GDM1 (cell line): ENCODE results near the gene TPSD1.
"Not testable (repeated sequence)": the region's sequence is repeated elsewhere in the genome, so short reads cannot be mapped to it uniquely, and the experiment has no call there.

Experiments
- DNase-seq: peaks from one replicate; lab custom pipeline; 2025; lab: John Stamatoyannopoulos, UW

TPSD1 gene

DNA sequence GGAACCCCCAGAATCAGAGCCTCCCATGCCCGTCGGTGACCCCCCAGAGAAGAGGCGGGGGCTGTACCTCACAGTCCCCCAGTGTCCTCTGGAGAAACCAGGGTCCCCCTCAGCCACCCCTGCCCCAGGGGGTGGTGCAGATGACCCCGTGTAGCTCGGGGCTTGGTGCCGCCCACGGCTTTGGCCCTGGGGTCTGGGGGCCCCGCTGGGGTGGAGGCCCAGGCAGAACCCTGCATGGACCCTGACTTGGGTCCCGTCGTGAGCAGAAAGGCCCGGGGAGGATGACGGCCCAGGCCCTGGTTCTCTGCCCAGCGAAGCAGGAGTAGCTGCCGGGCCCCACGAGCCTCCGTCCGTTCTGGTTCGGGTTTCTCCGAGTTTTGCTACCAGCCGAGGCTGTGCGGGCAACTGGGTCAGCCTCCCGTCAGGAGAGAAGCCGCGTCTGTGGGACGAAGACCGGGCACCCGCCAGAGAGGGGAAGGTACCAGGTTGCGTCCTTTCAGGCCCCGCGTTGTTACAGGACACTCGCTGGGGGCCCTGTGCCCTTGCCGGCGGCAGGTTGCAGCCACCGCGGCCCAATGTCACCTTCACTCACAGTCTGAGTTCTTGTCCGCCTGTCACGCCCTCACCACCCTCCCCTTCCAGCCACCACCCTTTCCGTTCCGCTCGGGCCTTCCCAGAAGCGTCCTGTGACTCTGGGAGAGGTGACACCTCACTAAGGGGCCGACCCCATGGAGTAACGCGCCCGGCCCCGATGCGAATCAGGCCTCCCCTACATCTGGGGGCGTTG lies 34.8 kb upstream of the TPSD1 start:
- DNase-seq = no peak

DNA sequence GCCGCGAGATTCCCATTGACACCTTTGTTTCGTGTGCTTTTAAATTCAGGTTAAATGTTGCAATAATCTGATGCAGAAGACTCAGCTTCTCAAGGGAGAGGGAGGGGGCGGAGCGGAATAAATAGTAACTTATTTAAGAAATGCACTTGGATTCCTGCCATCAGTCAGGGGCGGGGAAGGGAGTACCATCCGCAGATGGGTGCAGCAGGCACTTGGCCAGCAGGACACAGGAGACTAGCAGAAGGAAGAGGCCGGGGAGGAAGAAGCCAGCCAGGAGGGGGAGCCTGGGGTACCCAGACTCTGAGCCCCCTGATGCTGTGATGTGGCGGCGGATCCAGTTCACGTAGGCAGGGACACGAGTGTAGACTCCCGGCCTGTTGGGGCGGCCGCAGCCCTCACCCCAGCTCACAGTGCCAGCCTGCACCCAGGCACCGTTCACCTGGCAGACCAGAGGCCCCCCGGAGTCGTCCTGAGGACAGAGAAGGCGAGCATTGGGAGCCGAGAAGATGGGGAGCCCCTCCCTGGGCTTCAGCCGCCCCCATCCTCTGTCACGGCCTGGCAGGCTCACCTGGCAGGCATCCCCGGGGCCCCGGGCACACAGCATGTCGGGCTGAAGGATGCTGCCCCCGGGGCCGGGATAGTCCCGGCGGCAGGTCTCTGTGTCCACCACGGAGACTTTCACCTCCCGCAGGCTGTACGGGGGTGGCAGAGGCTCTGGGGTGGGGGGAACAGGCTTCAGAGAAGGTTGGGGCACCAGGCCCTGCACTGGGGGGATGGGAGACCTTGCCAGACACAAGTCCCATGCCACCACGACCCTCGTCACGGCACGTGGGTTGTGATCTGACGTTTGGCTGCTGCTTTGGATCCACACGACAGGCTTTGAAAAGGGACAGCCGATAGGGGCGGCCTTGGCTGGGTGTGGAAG lies 34.0 kb upstream of the TPSD1 start:
- DNase-seq = no peak

DNA sequence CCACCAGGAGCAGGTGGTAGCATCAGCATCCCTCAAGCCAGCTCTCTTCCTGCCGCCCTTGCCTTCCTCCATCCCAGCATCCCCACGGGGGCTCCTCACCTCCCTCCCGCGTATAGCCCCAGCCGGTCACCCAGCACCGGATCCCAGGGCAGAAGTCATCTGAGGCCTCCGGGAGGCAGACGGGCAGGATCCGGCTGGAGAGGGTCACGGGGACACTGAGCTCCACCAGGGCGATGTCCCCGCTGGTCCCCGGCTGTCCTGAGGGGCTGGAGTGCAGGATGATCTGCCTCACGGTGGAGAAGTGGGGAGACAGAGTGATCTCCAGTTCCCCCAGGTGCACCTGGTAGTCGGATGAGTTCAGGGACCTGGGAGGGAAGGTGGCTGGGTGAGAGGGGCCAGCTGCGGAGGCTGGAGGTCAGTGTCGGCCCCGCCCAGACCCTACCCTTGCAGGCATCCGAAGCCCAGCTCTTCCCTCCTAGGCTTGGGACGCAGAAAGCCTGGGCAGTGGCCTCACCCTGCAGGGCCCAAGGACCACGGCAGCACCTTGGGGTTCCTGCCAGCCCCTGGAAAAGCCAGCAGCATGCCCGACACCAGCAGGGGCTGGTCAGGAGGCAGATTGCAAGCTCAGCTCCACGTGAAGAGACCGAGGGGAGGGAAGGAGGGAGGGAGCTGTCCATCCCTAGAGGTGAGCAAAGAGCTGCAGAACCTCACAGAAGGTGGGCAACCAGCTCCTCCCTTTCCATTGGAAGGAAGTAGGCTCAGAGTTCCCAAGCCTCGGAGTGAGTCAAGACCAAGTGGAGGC lies 33.1 kb upstream of the TPSD1 start:
- no peak for DNase-seq

DNA sequence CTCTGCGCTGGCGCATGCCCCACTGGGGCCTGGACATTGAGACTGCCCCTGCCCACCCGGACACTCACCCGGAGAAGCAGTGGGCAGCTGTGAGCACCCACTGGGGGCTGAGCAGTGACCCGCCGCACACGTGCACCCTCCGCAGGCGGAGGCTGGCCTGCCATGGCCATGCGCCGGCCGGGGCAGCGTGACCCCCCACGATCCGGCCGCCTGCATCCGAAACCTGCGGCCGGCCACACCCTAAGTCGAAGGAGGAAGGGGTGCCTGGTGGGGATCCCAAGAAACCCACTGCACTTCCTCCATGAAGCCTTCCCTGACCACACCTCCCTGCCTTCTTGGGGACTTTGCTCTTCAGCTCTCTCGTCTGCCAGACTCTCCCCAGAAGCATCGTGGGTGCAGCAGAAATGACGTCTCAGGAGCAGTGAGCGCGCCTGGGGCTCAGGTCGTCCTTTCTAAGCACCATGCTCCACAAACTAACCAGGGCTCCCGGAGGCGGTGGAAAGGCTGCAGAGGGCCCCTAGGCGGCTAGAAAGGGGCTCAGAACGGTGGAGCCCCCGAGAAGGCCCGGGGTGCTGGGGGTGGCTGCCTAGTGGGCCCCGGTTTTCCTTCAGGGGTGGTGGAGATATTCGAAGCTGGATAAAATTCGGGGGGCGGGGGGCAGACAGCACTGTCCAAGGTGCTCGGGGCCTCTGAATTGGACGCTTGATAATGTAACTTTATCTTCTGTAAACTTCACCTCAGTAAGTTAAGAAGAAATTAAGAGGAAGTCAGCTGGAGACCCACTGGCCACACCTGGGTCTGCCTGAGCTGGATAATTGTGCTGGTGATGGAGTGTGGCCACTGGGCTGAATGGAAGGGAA lies 32.3 kb upstream of the TPSD1 start:
- no peak for DNase-seq

DNA sequence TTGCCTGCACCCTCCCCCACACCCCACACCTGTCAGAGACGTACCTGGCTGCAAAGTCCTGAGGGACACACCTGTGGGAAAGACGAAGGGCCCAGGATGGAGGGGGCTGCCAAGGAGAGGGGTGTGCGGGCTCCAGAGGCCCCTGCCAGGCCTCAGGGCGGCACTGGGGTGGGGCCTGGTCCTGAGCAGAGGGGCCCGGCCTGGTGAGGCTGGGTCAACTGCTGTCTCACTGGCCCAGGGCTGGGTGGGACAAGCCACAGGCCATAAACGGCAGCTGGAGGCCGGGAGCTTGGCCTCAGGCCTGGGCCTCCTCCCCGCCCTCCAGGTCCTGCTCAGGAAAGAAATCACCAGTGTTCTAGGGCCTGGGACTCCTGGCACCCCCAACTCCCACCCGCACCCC lies 31.3 kb upstream of the TPSD1 start:
- no peak for DNase-seq

DNA sequence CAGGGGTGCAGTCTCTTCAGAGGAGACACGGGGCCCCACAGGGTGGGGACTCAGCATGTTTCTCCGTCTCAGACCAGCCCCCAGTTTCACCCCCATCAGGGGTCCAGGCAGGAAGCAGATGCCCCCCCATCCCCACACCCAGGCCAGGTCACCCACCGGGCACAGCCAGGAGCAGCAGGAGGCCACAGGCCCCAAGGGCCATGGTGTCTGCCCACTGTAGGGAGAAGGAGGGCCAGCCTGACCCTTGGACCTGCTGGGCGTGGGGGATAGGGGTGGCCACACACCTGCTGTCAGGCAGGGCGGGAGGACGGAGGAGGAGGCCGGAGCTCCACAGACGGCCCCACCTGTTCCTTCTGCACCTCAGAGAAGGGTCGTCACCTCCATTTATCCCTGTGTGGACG lies 30.8 kb upstream of the TPSD1 start, which contains the start of gene TPSG1:
TSS of gene TPSG1 (minus strand) at position 218 of the 401 bp plus-strand sequence. CDS start at position 202, 16 bp downstream.
- no peak for DNase-seq

DNA sequence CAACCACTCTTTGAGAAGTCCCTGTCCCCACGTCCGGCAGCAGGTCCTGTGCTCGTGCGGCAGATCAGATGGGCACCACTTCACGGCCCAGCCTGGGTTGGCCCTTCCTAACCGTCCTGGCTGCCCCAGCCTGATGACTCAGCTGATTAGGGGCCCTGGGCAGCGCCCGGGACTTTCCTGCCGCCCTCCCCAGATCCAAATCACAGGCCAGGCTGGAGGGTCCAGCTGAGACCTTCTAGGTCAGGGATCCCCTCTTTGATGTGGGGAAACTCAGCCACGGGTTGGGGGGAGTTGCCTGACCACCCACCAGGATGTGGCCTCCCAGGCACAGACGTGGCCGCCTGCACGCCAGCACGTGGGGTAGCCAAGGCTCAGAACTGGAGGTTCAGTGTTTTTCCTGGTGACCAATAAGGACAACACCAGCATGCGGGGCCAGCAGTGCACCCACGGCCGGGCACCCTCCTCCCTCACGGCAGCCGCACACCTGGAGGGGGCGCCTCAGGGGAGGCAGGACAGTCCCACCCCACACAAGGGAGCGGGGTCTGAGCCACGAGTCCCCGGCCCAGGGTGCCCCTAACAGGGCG lies 30.0 kb upstream of the TPSD1 start:
- not testable (repeated sequence) for DNase-seq

DNA sequence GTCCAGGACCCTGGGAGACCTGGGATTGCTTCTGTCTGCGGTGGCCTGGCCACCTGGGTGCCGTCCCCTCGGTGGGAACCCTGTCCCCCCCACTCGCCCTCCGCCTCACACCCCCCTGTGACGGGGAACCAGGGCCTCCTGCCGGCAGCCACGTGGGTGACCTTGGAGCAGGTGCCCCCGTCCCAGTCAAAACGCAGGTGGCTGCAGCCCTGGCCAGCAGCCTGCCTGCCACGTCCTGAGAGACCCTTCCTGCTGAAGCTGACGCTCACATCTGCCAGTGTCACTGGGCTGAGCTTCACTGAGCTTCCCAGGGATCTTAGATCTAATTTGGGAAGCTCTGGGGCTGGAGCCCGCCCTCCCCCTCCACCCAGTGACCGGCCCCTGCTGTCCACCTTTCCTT lies 29.2 kb upstream of the TPSD1 start:
- not testable (repeated sequence) for DNase-seq

DNA sequence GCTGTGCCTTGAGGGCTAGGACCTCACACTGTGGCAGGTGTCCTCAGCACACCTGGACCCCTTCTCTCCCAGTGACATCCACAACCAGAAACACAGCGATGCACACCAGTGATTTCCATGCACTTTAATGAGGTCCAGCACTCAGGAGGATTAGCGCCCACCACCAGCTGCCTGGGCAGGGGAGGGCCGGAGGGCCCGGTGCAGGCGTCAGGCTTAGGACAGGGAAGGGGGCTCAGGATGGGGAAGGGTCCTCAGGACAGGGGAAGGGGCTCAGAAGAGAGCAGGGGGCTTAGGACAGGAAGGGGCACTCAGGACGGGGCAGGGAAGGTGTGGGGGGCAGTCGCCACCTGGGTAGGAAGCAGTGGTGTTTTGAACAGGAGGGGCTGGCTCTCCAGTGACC lies 27.6 kb upstream of the TPSD1 start:
- not testable (repeated sequence) for DNase-seq

DNA sequence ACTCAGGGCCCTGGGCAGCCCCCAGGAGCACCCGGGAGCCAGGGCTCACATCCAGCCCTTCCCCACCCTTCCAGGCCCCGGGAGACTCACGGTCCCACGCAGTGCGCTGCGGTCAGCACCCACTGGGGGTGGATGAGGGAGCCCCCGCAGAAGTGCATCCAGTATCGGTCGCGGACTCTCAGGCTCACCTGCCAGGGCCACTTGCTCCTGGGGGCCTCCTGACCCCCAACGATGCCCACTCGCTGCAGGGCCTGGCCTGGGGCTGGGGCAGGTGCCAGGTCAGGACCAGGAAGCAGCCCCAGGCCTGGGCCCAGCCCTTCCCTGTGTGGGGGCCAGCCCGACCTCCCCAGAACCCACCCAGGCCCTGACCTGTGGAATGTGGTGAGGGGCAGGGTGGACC lies 26.4 kb upstream of the TPSD1 start:
- not testable (repeated sequence) for DNase-seq

DNA sequence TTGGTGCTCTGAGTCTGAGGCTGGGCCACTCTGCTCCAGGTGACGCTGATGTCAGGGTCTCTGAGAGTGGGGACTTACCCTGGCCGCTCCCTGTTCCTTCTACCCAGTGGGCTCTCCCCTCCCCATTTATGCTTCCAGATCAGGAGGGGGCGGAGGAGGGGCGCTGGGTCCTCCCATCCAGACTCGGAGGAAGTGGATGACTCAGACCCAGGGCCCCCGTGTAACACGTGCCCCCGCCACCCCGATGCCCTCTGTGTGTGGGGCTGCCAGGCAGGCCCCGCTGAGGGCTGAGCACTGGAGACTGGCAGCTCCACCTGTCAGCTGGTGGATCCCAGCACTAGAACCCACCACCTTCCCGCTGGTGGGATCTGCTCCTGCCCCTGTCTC lies 25.8 kb upstream of the TPSD1 start, which contains the start of gene TPSB2:
TSS of gene TPSB2 (minus strand) at position 101 of the 387 bp plus-strand sequence. CDS start 233 bp downstream, outside the sequence.
- DNase-seq = not testable (repeated sequence)

DNA sequence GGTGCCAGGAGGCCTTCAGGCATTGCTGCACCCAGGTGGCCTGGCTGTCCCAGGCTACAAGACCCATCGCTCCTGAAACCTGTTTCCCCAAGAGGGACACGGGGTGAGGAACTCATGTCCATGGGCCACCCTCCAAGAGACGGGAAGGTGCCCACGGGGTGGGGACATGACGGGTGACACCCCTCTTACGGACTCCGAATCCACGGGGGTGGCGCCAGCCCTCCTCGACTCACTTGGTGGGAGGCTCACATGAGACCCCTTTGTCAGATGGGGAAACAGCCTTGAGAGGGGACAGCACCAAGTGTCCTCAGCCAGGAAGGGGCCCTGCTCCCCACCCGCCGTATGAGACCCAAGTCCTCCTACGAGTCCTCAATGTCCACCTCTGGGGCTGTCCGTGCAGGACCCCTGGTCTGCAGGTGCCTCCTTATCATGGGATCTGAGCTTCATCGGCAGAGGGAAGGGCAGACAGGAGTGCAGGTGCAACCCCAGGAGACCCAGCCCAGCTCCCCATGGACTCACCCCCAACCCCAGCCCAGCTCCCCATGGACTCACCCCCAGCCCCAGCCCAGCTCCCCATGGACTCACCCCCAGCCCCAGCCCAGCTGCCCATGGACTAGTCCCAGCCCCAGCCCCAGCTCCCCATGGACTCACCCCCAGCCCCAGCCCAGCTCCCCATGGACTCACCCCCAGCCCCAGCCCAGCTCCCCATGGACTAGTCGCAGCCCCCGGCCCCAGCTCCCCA lies 25.2 kb upstream of the TPSD1 start:
- DNase-seq = not testable (repeated sequence)

DNA sequence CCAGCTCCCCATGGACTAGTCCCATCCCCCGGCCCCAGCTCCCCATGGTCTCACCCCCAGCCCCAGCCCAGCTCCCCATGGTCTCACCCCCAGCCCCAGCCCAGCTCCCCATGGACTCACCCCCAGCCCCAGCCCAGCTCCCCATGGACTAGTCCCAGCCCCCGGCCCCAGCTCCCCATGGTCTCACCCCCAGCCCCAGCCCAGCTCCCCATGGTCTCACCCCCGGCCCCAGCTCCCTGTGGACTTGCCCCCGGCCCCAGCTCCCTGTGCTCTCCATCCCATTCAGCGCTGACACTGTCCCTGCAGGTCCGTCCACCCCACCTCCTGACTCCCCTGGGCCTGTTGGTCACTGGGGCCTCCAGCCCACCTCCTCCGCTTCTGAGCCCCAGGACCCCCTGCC lies 24.6 kb upstream of the TPSD1 start:
- DNase-seq = not testable (repeated sequence)

DNA sequence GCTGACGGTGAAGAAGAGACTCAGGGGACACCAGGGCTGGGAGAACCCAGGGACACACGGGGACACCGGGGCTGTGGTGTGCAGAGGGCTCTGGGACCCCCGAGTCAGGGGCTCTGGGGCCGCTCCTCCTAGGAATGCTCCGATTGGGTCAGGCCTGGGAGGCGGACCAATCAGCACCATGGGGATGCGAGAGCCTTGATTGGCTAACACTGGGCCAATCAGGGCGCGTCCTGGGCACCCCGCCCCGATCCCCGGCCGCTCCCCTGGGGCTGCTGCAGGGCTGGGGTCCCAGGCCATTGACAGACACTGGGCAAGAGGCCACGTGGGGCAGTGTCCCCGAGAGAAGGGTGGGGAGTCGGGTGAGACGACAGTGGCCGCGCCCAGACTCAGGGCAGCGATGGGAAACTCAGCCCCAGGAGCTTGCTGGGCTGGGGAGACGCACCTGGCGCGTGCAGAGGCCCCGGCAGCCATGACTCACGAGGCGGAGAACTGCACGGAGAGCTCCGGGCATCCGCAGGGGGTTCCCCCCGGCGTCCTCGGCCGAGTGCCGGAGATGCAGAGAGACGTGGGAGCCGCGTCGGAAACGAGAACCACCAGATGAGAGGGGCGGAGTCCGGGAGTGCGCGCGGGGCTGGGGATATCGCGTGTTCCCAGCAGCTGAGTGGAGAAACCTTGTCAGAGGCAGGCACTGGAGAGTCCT lies 23.7 kb upstream of the TPSD1 start:
- not testable (repeated sequence) for DNase-seq

DNA sequence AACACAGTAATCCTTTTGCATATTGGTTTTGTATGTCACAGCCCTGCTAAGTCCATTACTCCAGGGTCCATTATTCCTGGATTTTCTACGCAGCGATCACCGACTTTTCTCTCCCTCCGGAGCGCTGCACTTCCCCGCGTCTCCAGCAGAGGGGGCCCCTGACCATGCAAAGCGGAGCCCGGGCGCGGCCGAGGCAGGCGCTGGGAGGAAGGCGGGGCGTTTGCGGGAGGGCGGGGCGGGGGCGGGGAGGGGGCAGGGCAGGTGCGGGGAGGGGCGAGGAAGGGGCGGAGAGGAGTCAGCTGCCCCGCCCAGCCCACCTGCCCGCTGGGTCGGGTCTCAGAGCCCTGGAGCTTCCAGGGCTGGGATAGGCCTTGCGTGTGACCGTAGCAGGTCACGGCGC lies 19.2 kb upstream of the TPSD1 start:
- DNase-seq = not testable (repeated sequence)

DNA sequence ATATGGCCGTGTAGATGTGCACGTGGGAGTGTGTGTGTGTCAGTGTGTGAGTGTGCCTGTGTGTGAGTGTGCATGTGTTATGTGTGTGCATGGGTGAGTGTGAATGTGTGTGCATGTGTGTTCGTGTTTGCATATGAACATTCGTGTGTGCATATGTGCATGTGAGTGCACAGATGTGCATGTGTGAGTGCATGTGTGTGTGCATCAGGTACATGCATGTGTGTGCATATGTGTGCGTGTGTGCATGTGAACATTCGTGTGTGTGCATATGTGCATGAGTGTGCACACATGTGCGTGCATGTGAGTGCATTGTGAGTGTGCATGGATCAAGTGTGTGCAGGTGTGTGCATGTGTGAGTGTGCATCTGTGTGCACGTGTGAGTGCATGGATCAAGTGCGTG lies 17.9 kb upstream of the TPSD1 start:
- no peak for DNase-seq

DNA sequence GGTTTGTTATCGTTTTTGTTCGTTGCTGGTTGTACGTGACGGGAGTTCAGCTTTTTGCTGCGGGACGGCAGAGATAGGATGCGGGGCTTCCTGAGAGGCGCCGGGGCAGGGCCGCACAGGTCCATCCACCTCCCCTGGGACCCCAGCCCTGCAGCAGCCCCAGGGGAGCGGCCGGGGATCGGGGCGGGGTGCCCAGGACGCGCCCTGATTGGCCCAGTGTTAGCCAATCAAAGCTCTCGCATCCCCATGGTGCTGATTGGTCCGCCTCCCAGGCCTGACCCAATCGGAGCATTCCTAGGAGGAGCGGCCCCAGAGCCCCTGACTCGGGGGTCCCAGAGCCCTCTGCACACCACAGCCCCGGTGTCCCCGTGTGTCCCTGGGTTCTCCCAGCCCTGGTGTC lies 17.0 kb upstream of the TPSD1 start:
- DNase-seq = not testable (repeated sequence)

DNA sequence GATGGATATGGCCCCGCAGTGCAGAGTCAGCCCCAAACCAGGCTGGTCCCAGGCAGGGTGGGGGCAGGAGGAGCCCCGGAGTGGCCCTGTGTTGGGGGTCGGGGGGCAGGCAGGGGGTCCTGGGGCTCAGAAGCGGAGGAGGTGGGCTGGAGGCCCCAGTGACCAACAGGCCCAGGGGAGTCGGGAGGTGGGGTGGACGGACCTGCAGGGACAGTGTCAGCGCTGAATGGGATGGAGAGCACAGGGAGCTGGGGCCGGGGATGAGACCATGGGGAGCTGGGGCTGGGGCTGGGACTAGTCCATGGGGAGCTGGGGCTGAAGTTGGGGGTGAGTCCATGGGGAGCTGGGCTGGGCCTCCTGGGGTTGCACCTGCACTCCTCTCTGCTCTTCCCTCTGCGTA lies 16.3 kb upstream of the TPSD1 start:
- not testable (repeated sequence) for DNase-seq

DNA sequence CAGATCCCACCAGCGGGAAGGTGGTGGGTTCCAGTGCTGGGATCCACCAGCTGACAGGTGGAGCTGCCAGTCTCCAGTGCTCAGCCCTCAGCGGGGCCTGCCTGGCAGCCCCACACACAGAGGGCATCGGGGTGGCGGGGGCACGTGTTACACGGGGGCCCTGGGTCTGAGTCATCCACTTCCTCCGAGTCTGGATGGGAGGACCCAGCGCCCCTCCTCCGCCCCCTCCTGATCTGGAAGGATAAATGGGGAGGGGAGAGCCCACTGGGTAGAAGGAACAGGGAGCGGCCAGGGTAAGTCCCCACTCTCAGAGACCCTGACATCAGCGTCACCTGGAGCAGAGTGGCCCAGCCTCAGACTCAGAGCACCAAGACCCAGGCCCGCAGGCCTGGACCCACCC lies 15.4 kb upstream of the TPSD1 start, which contains the start of gene TPSAB1:
TSS of gene TPSAB1 (plus strand) at position 270 of the 400 bp plus-strand sequence. CDS start 234 bp downstream, outside the sequence.
- not testable (repeated sequence) for DNase-seq
